ENCODE results near the gene CHST15.

CHST15 gene

DNA sequence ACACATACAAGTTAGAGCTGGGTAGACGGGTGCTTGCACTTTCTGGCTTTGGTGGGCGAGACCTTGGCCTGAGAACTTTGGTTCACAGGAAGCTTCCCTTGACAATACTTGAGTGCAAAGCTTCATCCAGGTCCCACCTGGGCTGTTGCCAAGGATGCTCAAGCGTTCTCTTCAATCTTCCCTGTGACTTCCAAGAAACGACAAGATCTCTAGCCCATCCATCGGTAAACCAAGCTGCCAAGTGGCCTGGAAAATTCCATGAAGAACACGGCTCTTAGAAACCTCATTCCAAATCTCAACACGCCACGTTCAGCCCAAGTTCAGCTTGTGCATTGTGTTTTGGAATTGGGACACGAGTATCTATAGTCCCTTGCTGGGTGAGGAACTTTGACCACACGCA lies 84.7 kb downstream of the CHST15 start:
- DNase-seq, result no peak

- DNase-seq, result no peak
These were observed 85.2 kb downstream of the CHST15 start for GRCh38 chr10:124008187-124008586.

GRCh38 chr10:124007773-124008145 lies 85.6 kb downstream of the CHST15 start:
- no peak for DNase-seq

GRCh38 chr10:124007102-124007772 lies 86.2 kb downstream of the CHST15 start:
- DNase-seq, result no peak

GRCh38 chr10:124006526-124006925 lies 86.9 kb downstream of the CHST15 start:
- no peak for DNase-seq

DNA sequence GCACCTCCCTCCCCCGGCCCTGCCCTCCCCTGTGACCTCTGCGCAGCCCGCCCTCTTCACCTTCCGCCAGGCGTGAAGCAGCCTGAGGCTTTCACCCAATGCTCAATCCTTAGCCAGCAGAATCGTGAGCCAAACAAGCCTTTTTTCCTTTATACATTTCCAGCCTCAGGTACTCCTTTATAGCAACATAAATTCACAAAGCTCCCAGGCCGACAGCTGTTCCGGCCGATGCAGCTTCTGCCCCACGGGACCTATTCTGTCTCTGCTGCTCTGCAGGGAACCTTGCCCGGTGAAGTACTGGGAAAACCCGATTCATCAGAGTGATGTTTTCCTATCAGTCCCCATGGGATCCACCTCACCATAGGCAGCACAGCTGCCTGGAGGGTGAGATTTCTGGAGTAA lies 87.4 kb downstream of the CHST15 start:
- DNase-seq, result no peak

DNA sequence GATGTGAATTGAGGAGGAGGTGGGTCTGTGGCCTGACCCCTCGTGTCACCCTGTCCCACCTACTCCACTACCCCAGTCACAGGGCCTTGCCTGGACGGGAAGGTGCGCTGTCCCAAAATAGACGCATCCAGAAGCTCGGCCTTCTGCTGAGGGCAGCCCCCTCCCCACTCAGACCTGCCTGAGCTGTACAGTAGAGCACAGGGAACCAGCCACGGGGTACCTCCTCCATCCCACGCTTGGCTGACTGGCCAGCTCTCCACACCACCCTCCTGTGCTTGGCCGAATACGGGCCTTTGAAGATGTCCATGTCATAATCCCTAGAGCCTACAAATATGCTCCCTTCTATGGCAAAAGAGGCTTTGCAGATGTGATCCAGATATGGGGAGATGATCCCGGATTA lies 88.3 kb downstream of the CHST15 start:
- no peak for DNase-seq

GRCh38 chr10:124004663-124005004 lies 88.8 kb downstream of the CHST15 start:
- DNase-seq, result no peak

DNA sequence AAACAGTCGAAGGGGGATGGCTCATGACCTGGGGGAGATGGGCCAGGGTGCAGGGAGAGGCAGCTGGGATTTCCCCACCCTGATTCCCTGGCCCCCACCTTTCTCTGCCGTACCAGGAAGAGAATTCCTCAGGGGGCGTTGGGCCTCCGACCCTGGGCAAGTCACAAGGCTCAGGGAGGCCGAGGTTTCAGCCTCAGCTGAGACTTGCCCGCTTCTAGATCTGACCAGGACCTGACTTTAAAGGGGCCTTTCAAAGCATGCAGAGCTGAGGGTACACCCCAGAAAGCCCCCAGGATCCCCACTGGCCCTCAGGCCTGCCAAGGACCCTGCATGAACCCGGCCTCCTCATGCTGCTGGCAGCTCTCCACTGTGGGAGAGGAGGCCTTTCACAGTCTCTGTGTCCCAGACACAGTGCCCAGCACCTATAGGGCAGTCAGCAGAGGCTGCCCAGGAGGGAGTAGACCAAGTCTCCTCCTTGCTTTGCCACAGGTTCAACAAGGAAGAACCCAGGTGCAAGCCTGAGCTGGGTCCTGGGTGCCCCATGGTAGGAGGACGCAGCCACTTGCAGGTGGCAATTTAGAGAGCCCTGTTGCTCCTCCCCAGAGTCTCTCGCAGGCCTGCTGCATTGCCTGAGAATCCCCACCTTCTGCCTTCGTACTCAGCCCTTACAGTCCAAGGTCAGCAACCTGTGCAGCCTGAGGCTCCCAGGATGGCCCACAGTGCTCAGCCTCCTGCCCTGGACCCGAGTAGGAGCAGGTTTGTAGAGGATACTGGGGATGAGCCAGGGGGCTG lies 89.3 kb downstream of the CHST15 start:
- no peak for DNase-seq

GRCh38 chr10:124003481-124003870 lies 89.9 kb downstream of the CHST15 start:
- no peak for DNase-seq

- DNase-seq, result no peak
These were observed 90.4 kb downstream of the CHST15 start for GRCh38 chr10:124003070-124003419.

- DNase-seq, result no peak
These were observed 90.9 kb downstream of the CHST15 start for GRCh38 chr10:124002391-124003069.

DNA sequence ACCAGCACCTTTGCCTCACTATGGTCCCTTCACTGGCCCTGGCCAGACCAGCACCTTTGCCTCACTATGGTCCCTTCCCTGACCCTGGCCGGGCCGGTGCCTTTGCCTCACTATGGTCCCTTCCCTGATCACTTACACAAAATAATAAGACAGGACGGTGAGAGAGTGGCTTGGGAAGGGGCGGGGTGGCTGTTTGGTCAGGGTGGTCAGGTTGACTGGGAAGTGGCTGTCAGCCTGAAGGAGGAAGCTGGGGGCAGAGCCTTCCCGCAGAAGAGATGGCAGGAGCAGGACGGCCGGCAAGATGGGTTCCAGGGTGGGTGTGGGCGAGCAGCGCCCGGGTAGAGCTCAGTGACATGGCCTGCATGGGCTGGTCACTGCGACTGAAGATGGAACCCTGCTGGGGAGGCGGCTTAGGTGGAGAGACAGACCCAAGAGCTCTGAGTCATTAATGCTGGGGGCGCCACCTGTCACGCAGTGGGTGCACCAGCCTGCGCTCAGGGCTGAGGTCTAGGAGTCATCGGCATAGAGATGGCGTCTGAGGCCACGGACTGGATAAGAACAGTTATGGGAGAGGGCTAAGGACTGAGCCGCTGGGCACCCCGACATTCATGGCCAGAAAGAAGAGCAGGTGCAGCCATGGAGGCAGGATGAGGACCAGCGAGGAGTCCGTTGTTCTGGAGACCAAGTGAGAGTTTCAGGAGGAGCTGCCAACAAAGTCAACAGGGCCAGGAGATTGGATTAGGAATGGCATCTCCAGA lies 91.8 kb downstream of the CHST15 start:
- DNase-seq, result no peak

DNA sequence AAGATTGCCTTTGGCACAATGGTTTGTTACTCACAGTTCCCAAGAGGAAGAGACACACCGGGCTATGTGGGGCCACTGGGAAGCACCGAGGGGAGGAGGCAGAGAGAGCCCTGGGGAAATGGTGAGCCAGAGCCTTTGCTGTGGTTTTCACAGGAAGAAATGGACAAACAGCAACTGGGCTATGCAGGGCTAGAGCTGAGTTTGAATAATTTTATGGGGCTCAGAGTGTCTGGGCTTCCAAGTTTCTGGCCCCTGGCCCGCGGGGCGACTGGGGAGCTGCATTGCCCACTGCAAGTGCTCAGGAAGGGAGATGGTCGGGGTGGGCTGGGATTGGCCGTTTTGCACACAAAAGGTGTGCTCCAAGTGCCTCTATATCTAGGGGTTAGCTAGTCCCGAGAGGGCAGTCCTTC lies 92.6 kb downstream of the CHST15 start:
- DNase-seq, result no peak

GRCh38 chr10:123999956-124000615 lies 93.3 kb downstream of the CHST15 start:
- DNase-seq, result no peak

- DNase-seq, result no peak
These were observed 94.1 kb downstream of the CHST15 start for GRCh38 chr10:123999261-123999660.

DNA sequence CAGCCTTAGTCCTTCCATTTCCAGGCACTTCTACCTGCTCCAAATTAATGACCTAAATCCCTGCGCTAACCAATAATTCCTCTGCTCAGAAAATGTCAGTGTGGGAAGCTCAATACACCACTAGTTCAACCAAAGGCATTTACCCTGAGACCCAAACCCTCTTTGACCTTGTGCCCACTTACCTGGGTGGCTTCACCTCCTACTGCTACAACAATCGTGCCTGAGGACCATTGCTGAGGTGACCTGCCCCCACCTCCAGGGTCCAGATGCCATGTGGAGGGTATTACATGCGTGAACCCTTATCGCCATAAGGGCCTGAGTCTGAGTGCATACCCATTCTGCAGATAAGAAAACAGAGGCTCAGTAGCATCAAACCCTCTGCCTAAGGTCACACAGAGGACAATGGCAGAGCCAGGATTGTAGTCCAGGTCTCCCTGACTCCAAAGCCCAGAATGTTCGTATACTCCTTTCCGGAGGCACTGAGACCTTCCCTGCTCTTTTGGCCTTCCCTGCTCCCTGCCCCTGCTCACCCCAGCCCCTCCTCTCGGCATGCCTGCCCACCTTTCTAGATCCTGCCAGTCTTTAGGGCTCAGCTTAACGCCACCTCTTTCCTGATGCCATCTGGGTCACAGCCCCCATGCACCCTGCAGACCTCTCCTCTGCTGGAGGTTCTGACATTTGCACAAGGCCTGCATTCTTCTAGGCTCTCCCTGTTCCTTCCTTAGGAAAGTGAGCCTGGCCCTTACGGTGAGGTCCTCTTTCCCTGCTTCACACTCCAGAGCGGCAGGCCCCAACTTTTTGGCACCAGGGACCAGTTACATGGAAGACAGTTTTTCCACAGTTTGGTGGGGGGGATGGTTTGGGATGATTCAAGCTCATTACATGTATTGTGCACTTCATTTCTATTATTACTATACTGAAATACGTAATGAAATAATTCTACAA lies 94.9 kb downstream of the CHST15 start:
- DNase-seq, result no peak

GRCh38 chr10:123997486-123998196 lies 95.8 kb downstream of the CHST15 start:
- no peak for DNase-seq

DNA sequence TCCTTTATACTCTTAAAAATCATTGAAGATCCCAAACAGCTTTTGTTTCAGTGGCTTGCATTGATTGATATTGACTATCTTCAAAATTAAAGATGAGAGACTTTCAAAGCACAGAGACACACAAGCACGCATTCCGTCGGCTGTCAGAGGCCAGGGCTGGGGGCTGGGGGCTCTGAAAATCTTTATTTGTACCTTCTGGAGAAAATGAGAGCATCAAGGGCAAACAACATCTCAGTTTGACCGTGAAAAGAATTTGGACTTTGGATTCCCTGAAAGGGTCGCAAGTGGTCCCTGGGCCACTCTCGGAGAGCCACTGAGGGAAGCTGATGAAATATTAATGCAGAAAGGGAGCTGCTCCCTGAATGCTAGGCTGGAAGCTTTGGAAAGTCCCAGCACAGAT lies 96.4 kb downstream of the CHST15 start:
- DNase-seq, result no peak

DNA sequence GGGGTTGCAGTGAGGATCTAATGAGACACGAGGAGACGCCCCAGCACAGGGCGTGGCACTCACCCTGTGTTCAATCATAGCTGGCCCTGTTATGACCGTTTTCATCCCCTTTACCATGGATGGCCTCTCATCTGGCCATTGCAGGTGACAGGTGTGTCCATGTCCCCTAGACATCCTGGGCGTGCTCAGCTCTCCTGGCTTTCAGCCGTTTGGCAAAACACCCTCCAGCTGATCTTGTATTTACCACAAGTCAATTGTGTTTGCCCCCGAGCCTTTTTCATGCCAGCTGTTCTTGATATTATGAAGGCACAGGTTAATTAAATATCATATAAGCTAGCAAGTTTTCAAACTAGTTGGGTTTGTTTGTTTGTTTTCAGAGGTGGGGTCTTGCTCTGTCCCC lies 97.1 kb downstream of the CHST15 start:
- DNase-seq, result no peak

DNA sequence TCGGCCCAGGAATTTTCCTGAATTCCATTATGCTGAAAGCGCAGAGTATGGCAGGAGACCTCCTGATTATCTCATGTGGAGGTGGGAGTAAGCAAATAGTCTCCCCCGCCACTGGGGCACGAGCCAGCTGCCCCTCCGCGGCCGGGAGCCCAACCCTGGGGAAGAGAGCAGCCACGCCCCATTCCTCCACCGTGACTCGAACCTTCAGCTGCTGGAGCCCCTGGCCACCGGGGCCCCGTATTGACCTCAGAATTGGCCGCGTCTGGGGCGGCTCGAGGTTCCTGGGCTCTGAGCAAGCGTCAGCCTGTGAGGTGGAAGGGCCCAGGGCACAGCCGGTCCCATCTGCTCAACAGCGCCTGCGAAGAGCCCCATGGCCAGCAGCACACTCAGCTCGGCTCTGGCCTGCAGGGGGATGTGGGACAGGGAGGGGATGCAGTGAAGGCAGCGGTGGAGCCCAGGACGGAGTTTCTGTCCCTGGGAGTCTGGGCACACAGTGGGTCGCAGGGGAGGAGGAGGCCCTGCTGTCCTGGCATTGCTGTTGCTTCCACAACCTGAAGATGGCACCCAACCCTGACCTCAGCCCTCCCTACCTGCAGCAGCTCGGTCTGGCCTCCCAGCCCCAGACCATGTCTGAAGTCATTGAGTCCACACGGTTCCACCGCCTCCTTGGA lies 97.8 kb downstream of the CHST15 start:
- peak; percentile 54 for DNase-seq

Measured in SHP77 treated with DMSO at 0.1 percent for 48 hours (cell line).